B cell (primary cell): ENCODE measurements around the gene SEC16B. TPM values are rescaled to one million over a fixed set of nuclear protein-coding genes. Genes with fewer than 3 reads are reported as not detected.

Experiments used
- ATAC-seq: fragments of 200-7000 bp; cut with Tn5 transposase; one replicate; pipeline ENCODE4 v1.10.0; 2021; ENCODE audit warnings: low read depth, mild to moderate bottlenecking, moderate number of reproducible peaks, moderate library complexity
- CTCF ChIA-PET: fragments of 350-600 bp; sonication (Branson Sonifier 250); formaldehyde crosslinking; loops from one replicate; lab custom pipeline; 2021; ENCODE audit warnings: antibody characterized with exemption, inconsistent platforms; lab: Charles Lee
- POLR2A ChIA-PET: fragments of 350-600 bp; sonication (Branson Sonifier 250); formaldehyde crosslinking; loops from one replicate; lab custom pipeline; 2021; ENCODE audit warnings: antibody characterized with exemption; lab: Charles Lee
- DNase-seq: peaks from one replicate; pipeline ENCODE4 v3.0.0; 2013
- H2AFZ ChIP-seq: 2 replicates; pipeline ENCODE4 v1.6.1; 2012; ENCODE audit warnings: mild to moderate bottlenecking, low read depth, low read length; ENCODE audit not compliant: insufficient read depth, poor library complexity, severe bottlenecking
- H3K27ac ChIP-seq, 2 donors: 1 replicate in 1 of 2; 2 replicates in 1 of 2; pipeline ENCODE4 v1.5.1; 2012 to 2013; ENCODE audit warnings: low read length in 2 of 2, mild to moderate bottlenecking in 2 of 2, moderate library complexity in 1 of 2
- H3K27me3 ChIP-seq, 4 experiments: fragments of 200-600 bp in 1 of 4; sonication (generic) in 1 of 4; replicated peaks in 1 of 4; 1 replicate in 2 of 4; 2 replicates in 2 of 4; pipeline versions ENCODE4 v1.6.1 to v1.7.0; 2013 to 2016; ENCODE audit warnings: low read length in 3 of 4, mild to moderate bottlenecking in 2 of 4, mixed read lengths in 1 of 4, moderate library complexity in 1 of 4; ENCODE audit not compliant: insufficient read depth in 4 of 4, control insufficient read depth in 3 of 4; ENCODE audit errors: control extremely low read depth in 1 of 4
- H3K36me3 ChIP-seq, 2 experiments: replicated peaks in 1 of 2; 1 replicate in 1 of 2; 2 replicates in 1 of 2; pipeline versions ENCODE4 v1.6.1 to v1.7.1; 2013; ENCODE audit warnings: low read length in 1 of 2; ENCODE audit not compliant: insufficient read depth in 2 of 2, control insufficient read depth in 1 of 2; ENCODE audit errors: control extremely low read depth in 1 of 2, extremely low read depth in 1 of 2
- H3K4me1 ChIP-seq, 2 donors: fragments of 200-600 bp in 1 of 2; sonication (generic) in 1 of 2; 1 replicate in 1 of 2; 2 replicates in 1 of 2; pipeline versions ENCODE4 v1.5.1 to v1.6.1; 2013 to 2017; ENCODE audit warnings: low read length in 2 of 2; ENCODE audit not compliant: control insufficient read depth in 2 of 2, insufficient read depth in 2 of 2
- H3K4me2 ChIP-seq: replicated peaks from 2 replicates; pipeline ENCODE3; 2012; ENCODE audit warnings: mild to moderate bottlenecking, low read depth, low read length; ENCODE audit not compliant: poor library complexity, severe bottlenecking
- H3K4me3 ChIP-seq, 5 experiments: fragments of 200-600 bp in 1 of 5; sonication (generic) in 1 of 5; 1 replicate in 3 of 5; 2 replicates in 2 of 5; pipeline versions ENCODE4 v1.5.1 to v1.7.0; 2011 to 2016; ENCODE audit warnings: low read length in 4 of 5, mild to moderate bottlenecking in 4 of 5, low read depth in 2 of 5, control low read depth in 1 of 5, moderate library complexity in 1 of 5; ENCODE audit not compliant: insufficient read depth in 1 of 5; ENCODE audit errors: control extremely low read depth in 1 of 5, extremely low read depth in 1 of 5
- H3K79me2 ChIP-seq: fragments of 200-600 bp; sonication (generic); one replicate; pipeline ENCODE4 v1.6.0; 2016; ENCODE audit warnings: low read length; ENCODE audit not compliant: control insufficient read depth, insufficient read depth
- H3K9ac ChIP-seq: fragments of 200-600 bp; sonication (generic); 2 replicates; pipeline ENCODE4 v1.6.1; 2017; ENCODE audit warnings: mild to moderate bottlenecking, low read length, moderate library complexity
- H3K9me3 ChIP-seq, 3 donors: one replicate each; pipeline versions ENCODE4 v1.6.1 to v1.7.1; 2013; ENCODE audit warnings: low read length in 2 of 3; ENCODE audit not compliant: control insufficient read depth in 2 of 3, insufficient read depth in 1 of 3; ENCODE audit errors: control extremely low read depth in 1 of 3
- H4K20me1 ChIP-seq: 2 replicates; pipeline ENCODE4 v1.6.0; 2012; ENCODE audit warnings: mild to moderate bottlenecking, low read length; ENCODE audit not compliant: insufficient read depth, control insufficient read depth, poor library complexity, severe bottlenecking
- H3K27ac Mint-ChIP-seq: one replicate; pipeline ENCODE4 v1.8.0; 2021; ENCODE audit warnings: mixed read lengths
- H3K27me3 Mint-ChIP-seq: one replicate; pipeline ENCODE4 v1.8.0; 2021; ENCODE audit warnings: mixed read lengths
- H3K4me1 Mint-ChIP-seq: one replicate; pipeline ENCODE4 v1.8.0; 2021; ENCODE audit warnings: mixed read lengths
- H3K4me3 Mint-ChIP-seq: one replicate; pipeline ENCODE4 v1.8.0; 2021; ENCODE audit warnings: mixed read lengths
- H3K9me3 Mint-ChIP-seq: one replicate; pipeline ENCODE4 v1.8.0; 2022; ENCODE audit warnings: mixed read lengths; ENCODE audit not compliant: insufficient read depth
- EZH2 ChIP-seq: IDR thresholded peaks from 2 replicates; pipeline ENCODE4 v1.6.1; 2012; ENCODE audit warnings: borderline replicate concordance, low read depth, mild to moderate bottlenecking, moderate library complexity, low read length; ENCODE audit not compliant: insufficient read depth, poor library complexity, severe bottlenecking
- WGBS: methylation state at CpG from one replicate; pipeline ENCODE4 v1.1.5; 2013; ENCODE audit warnings: missing lambda C conversion rate; ENCODE audit not compliant: insufficient coverage; 5-methylcytosine and 5-hydroxymethylcytosine counted together
- intact Hi-C: fragments of 100-400 bp; cut with micrococcal nuclease; formaldehyde crosslinking; loops from one replicate; pipeline ENCODE4 v1.10.0; 2022
- polyA plus RNA-seq: library from polyadenylated mRNA; depleted of rRNA; stranded (reverse); fragments of >200 nt; gene quantifications from 2 replicates; pipeline ENCODE4 v1.2.3, GENCODE V29; 2012
- total RNA-seq, 2 donors: library from RNA; stranded (reverse); fragments of 120-200 nt in 1 of 2; gene quantifications; 1 replicate in 1 of 2; 2 replicates in 1 of 2; pipeline versions ENCODE4 v1.2.3 to v1.2.4, GENCODE V29; 2013 to 2022
- TF ChIP-seq, protein P1 (sequence below): fragments of 200-600 bp; IDR thresholded peaks from one replicate; pipeline ENCODE4 v1.8.0; 2022; ENCODE audit warnings: antibody characterized with exemption, mild to moderate bottlenecking

Gene SEC16B
- total and polyA plus RNA-seq, 2 donors (not counting 1 experiment from before 2014, with no cell fraction given): 0.03 to 0.10 TPM

GRCh38 chr1:177976596-177976995 lies 6.7 kb upstream of the SEC16B start:
- Histone ChIP-seq H3K36me3 (no peaks in the 10 kb centered on the region), H4K20me1 (no peaks in the 10 kb centered on the region), H3K4me2 (no peak overlapping the region), H2AFZ (no peak overlapping the region), H3K79me2 (no peaks in the 10 kb centered on the region), H3K9ac (no peak overlapping the region), H3K9me3 (no peaks in the 10 kb centered on the region), H3K27ac (no peak overlapping the region), H3K4me3 (no peak overlapping the region), H3K4me1 (no peaks in the 10 kb centered on the region), H3K27me3 (peaks cover 0 to 9% (median 0%) of the 10 kb centered on the region in 4 experiments)
- ATAC-seq (no peak), DNase-seq (no peak)
- TF ChIP-seq, protein P1, sequence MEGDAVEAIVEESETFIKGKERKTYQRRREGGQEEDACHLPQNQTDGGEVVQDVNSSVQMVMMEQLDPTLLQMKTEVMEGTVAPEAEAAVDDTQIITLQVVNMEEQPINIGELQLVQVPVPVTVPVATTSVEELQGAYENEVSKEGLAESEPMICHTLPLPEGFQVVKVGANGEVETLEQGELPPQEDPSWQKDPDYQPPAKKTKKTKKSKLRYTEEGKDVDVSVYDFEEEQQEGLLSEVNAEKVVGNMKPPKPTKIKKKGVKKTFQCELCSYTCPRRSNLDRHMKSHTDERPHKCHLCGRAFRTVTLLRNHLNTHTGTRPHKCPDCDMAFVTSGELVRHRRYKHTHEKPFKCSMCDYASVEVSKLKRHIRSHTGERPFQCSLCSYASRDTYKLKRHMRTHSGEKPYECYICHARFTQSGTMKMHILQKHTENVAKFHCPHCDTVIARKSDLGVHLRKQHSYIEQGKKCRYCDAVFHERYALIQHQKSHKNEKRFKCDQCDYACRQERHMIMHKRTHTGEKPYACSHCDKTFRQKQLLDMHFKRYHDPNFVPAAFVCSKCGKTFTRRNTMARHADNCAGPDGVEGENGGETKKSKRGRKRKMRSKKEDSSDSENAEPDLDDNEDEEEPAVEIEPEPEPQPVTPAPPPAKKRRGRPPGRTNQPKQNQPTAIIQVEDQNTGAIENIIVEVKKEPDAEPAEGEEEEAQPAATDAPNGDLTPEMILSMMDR: no peak
- no peak for TF ChIP-seq EZH2
- Mint-ChIP-seq H3K4me1 (no peaks in the 10 kb centered on the region), H3K4me3 (no peak overlapping the region), H3K27me3 (peaks cover 20% of the 10 kb centered on the region), H3K27ac (no peak overlapping the region), H3K9me3 (no peaks in the 10 kb centered on the region)
- POLR2A ChIA-PET: no interaction called here
- CTCF ChIA-PET: no interaction called here
- intact Hi-C loops: no loop called here

DNA sequence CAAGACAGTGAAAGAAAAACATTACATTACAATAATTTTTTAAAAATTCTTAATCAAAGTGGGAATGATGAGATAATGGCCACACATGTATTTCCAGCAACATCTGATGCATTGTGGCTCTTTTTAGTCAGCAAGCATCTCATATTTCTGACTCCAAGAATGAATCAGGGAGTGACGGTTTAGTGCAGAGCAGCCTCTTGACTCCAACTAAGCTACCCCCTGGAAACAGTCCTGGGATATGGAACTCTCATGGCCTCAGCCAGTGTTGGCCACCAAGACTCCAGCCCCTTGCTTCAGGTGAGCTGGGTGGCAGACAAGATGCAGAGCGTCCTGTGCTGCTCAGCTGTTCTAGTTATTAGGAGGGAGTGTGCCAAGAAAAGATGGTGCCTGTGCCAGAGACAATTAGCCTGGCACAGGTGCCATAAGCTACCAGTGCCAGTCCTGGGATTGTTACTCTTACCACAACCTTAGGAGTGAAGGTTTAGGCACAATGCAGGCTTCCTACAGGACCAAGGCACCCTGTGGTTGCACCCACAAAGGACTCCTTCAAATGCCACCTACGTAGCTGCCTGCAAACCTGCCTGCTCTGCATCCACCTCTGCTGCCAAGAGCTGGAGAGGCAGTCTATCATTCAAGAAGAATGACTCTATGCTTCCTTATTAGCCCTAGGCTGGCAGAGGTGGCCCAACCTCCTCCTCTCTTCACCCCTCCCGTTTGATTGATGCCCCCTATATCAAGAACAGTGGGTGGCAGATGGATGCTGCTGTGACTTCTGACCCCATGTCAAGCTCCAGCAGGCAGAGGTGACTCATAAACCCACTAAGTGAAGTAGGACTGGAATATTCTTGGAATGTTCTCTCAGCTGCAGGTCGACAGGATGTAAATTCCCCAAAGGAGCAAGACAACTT lies 6.0 kb upstream of the SEC16B start:
- H3K27ac ChIP-seq: no peak overlapping the region
- no peaks in the 10 kb centered on the region for H4K20me1 ChIP-seq
- no peak overlapping the region for H3K9ac ChIP-seq
- Mint-ChIP-seq H3K27ac (no peak overlapping the region), H3K9me3 (no peaks in the 10 kb centered on the region), H3K4me1 (no peaks in the 10 kb centered on the region), H3K4me3 (no peak overlapping the region), H3K27me3 (peaks cover 20% of the 10 kb centered on the region)
- ChIA-PET CTCF (no interaction called here), POLR2A (no interaction called here)
- H3K4me2 ChIP-seq: no peak overlapping the region
- H3K4me1 ChIP-seq: no peaks in the 10 kb centered on the region
- no peaks in the 10 kb centered on the region for H3K79me2 ChIP-seq
- H2AFZ ChIP-seq: no peak overlapping the region
- intact Hi-C loops: no loop called here
- no peaks in the 10 kb centered on the region for H3K36me3 ChIP-seq
- ATAC-seq: no peak
- peaks cover 0 to 9% (median 0%) of the 10 kb centered on the region in 4 experiments for H3K27me3 ChIP-seq
- no peaks in the 10 kb centered on the region for H3K9me3 ChIP-seq
- no peak for DNase-seq
- no peak overlapping the region for H3K4me3 ChIP-seq
- TF ChIP-seq, protein P1: no peak
- no peak for TF ChIP-seq EZH2
- WGBS: 82% methylated on average over 4 of the region's 5 CpGs
